B cell (primary cell): ENCODE measurements around the gene CFAP157. TPM values are rescaled to one million over a fixed set of nuclear protein-coding genes. Genes with fewer than 3 reads are reported as not detected.

Experiments used
- ATAC-seq: fragments of 200-7000 bp; cut with Tn5 transposase; one replicate; pipeline ENCODE4 v1.10.0; 2021; ENCODE audit warnings: low read depth, mild to moderate bottlenecking, moderate number of reproducible peaks, moderate library complexity
- CTCF ChIA-PET: fragments of 350-600 bp; sonication (Branson Sonifier 250); formaldehyde crosslinking; loops from one replicate; lab custom pipeline; 2021; ENCODE audit warnings: antibody characterized with exemption, inconsistent platforms; lab: Charles Lee
- POLR2A ChIA-PET: fragments of 350-600 bp; sonication (Branson Sonifier 250); formaldehyde crosslinking; loops from one replicate; lab custom pipeline; 2021; ENCODE audit warnings: antibody characterized with exemption; lab: Charles Lee
- DNase-seq: peaks from one replicate; pipeline ENCODE4 v3.0.0; 2013
- H2AFZ ChIP-seq: 2 replicates; pipeline ENCODE4 v1.6.1; 2012; ENCODE audit warnings: mild to moderate bottlenecking, low read depth, low read length; ENCODE audit not compliant: insufficient read depth, poor library complexity, severe bottlenecking
- H3K27ac ChIP-seq, 2 donors: 1 replicate in 1 of 2; 2 replicates in 1 of 2; pipeline ENCODE4 v1.5.1; 2012 to 2013; ENCODE audit warnings: low read length in 2 of 2, mild to moderate bottlenecking in 2 of 2, moderate library complexity in 1 of 2
- H3K27me3 ChIP-seq, 4 experiments: fragments of 200-600 bp in 1 of 4; sonication (generic) in 1 of 4; replicated peaks in 1 of 4; 1 replicate in 2 of 4; 2 replicates in 2 of 4; pipeline versions ENCODE4 v1.6.1 to v1.7.0; 2013 to 2016; ENCODE audit warnings: low read length in 3 of 4, mild to moderate bottlenecking in 2 of 4, mixed read lengths in 1 of 4, moderate library complexity in 1 of 4; ENCODE audit not compliant: insufficient read depth in 4 of 4, control insufficient read depth in 3 of 4; ENCODE audit errors: control extremely low read depth in 1 of 4
- H3K36me3 ChIP-seq, 2 experiments: replicated peaks in 1 of 2; 1 replicate in 1 of 2; 2 replicates in 1 of 2; pipeline versions ENCODE4 v1.6.1 to v1.7.1; 2013; ENCODE audit warnings: low read length in 1 of 2; ENCODE audit not compliant: insufficient read depth in 2 of 2, control insufficient read depth in 1 of 2; ENCODE audit errors: control extremely low read depth in 1 of 2, extremely low read depth in 1 of 2
- H3K4me1 ChIP-seq, 2 donors: fragments of 200-600 bp in 1 of 2; sonication (generic) in 1 of 2; 1 replicate in 1 of 2; 2 replicates in 1 of 2; pipeline versions ENCODE4 v1.5.1 to v1.6.1; 2013 to 2017; ENCODE audit warnings: low read length in 2 of 2; ENCODE audit not compliant: control insufficient read depth in 2 of 2, insufficient read depth in 2 of 2
- H3K4me2 ChIP-seq: replicated peaks from 2 replicates; pipeline ENCODE3; 2012; ENCODE audit warnings: mild to moderate bottlenecking, low read depth, low read length; ENCODE audit not compliant: poor library complexity, severe bottlenecking
- H3K4me3 ChIP-seq, 5 experiments: fragments of 200-600 bp in 1 of 5; sonication (generic) in 1 of 5; 1 replicate in 3 of 5; 2 replicates in 2 of 5; pipeline versions ENCODE4 v1.5.1 to v1.7.0; 2011 to 2016; ENCODE audit warnings: low read length in 4 of 5, mild to moderate bottlenecking in 4 of 5, low read depth in 2 of 5, control low read depth in 1 of 5, moderate library complexity in 1 of 5; ENCODE audit not compliant: insufficient read depth in 1 of 5; ENCODE audit errors: control extremely low read depth in 1 of 5, extremely low read depth in 1 of 5
- H3K79me2 ChIP-seq: fragments of 200-600 bp; sonication (generic); one replicate; pipeline ENCODE4 v1.6.0; 2016; ENCODE audit warnings: low read length; ENCODE audit not compliant: control insufficient read depth, insufficient read depth
- H3K9ac ChIP-seq: fragments of 200-600 bp; sonication (generic); 2 replicates; pipeline ENCODE4 v1.6.1; 2017; ENCODE audit warnings: mild to moderate bottlenecking, low read length, moderate library complexity
- H3K9me3 ChIP-seq, 3 donors: one replicate each; pipeline versions ENCODE4 v1.6.1 to v1.7.1; 2013; ENCODE audit warnings: low read length in 2 of 3; ENCODE audit not compliant: control insufficient read depth in 2 of 3, insufficient read depth in 1 of 3; ENCODE audit errors: control extremely low read depth in 1 of 3
- H4K20me1 ChIP-seq: 2 replicates; pipeline ENCODE4 v1.6.0; 2012; ENCODE audit warnings: mild to moderate bottlenecking, low read length; ENCODE audit not compliant: insufficient read depth, control insufficient read depth, poor library complexity, severe bottlenecking
- H3K27ac Mint-ChIP-seq: one replicate; pipeline ENCODE4 v1.8.0; 2021; ENCODE audit warnings: mixed read lengths
- H3K27me3 Mint-ChIP-seq: one replicate; pipeline ENCODE4 v1.8.0; 2021; ENCODE audit warnings: mixed read lengths
- H3K4me1 Mint-ChIP-seq: one replicate; pipeline ENCODE4 v1.8.0; 2021; ENCODE audit warnings: mixed read lengths
- H3K4me3 Mint-ChIP-seq: one replicate; pipeline ENCODE4 v1.8.0; 2021; ENCODE audit warnings: mixed read lengths
- H3K9me3 Mint-ChIP-seq: one replicate; pipeline ENCODE4 v1.8.0; 2022; ENCODE audit warnings: mixed read lengths; ENCODE audit not compliant: insufficient read depth
- EZH2 ChIP-seq: IDR thresholded peaks from 2 replicates; pipeline ENCODE4 v1.6.1; 2012; ENCODE audit warnings: borderline replicate concordance, low read depth, mild to moderate bottlenecking, moderate library complexity, low read length; ENCODE audit not compliant: insufficient read depth, poor library complexity, severe bottlenecking
- WGBS: methylation state at CpG from one replicate; pipeline ENCODE4 v1.1.5; 2013; ENCODE audit warnings: missing lambda C conversion rate; ENCODE audit not compliant: insufficient coverage; 5-methylcytosine and 5-hydroxymethylcytosine counted together
- intact Hi-C: fragments of 100-400 bp; cut with micrococcal nuclease; formaldehyde crosslinking; loops from one replicate; pipeline ENCODE4 v1.10.0; 2022
- polyA plus RNA-seq: library from polyadenylated mRNA; depleted of rRNA; stranded (reverse); fragments of >200 nt; gene quantifications from 2 replicates; pipeline ENCODE4 v1.2.3, GENCODE V29; 2012
- total RNA-seq, 2 donors: library from RNA; stranded (reverse); fragments of 120-200 nt in 1 of 2; gene quantifications; 1 replicate in 1 of 2; 2 replicates in 1 of 2; pipeline versions ENCODE4 v1.2.3 to v1.2.4, GENCODE V29; 2013 to 2022
- TF ChIP-seq, protein P1 (sequence below): fragments of 200-600 bp; IDR thresholded peaks from one replicate; pipeline ENCODE4 v1.8.0; 2022; ENCODE audit warnings: antibody characterized with exemption, mild to moderate bottlenecking

CFAP157 gene
- total and polyA plus RNA-seq, 2 donors (not counting 1 experiment from before 2014, with no cell fraction given), result 0.03 TPM; not detected in 1

DNA sequence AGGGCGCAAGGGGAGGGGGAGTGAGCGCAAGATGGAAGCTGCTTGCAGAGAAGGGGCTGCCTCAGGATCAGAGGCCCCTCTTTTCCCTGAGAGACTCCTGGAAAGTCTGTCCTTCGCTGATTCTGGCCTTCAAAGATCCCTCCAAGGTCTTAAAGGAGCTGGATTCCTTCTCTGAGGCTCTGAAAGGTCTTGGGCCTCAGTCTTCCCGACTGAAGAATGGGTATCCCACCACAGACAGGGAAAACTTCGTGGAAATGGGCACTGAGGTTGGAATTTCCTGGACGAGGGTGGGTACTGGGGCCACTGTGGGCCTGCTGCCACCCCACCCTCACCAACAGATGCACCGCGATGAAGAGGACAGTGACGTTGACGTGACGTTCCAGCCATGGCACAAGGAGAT, 5.6 kb downstream of the CFAP157 start:
- Histone ChIP-seq H3K79me2 (peaks cover 3% of the 10 kb centered on the region), H3K9ac (no peak overlapping the region), H3K4me3 (no peak overlapping the region), H3K9me3 (no peaks in the 10 kb centered on the region), H3K4me2 (no peak overlapping the region), H4K20me1 (no peaks in the 10 kb centered on the region), H3K36me3 (no peaks in the 10 kb centered on the region), H3K27ac (no peak overlapping the region), H3K27me3 (no peaks in the 10 kb centered on the region), H3K4me1 (peaks cover 9 to 16% of the 10 kb centered on the region in 2 donors), H2AFZ (no peak overlapping the region)
- ChIA-PET CTCF (no interaction called here), POLR2A (interaction anchor here (0.7 kb wide), 1 partner anchor 261 kb away, joined by 3 read pairs; the partner anchor contains the start of genes LRSAM1 and RPL12)
- Mint-ChIP-seq H3K9me3 (no peaks in the 10 kb centered on the region), H3K4me3 (peak overlapping the region; percentile 47), H3K4me1 (peaks cover 24% of the 10 kb centered on the region), H3K27me3 (no peaks in the 10 kb centered on the region), H3K27ac (no peak overlapping the region)
- WGBS, result 98% methylated on average over 9 of the region's 11 CpGs
- intact Hi-C loops, result no loop called here
- no peak for ATAC-seq
- DNase-seq, result no peak
- TF ChIP-seq, protein P1, sequence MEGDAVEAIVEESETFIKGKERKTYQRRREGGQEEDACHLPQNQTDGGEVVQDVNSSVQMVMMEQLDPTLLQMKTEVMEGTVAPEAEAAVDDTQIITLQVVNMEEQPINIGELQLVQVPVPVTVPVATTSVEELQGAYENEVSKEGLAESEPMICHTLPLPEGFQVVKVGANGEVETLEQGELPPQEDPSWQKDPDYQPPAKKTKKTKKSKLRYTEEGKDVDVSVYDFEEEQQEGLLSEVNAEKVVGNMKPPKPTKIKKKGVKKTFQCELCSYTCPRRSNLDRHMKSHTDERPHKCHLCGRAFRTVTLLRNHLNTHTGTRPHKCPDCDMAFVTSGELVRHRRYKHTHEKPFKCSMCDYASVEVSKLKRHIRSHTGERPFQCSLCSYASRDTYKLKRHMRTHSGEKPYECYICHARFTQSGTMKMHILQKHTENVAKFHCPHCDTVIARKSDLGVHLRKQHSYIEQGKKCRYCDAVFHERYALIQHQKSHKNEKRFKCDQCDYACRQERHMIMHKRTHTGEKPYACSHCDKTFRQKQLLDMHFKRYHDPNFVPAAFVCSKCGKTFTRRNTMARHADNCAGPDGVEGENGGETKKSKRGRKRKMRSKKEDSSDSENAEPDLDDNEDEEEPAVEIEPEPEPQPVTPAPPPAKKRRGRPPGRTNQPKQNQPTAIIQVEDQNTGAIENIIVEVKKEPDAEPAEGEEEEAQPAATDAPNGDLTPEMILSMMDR, result no peak
- TF ChIP-seq EZH2, result no peak

DNA sequence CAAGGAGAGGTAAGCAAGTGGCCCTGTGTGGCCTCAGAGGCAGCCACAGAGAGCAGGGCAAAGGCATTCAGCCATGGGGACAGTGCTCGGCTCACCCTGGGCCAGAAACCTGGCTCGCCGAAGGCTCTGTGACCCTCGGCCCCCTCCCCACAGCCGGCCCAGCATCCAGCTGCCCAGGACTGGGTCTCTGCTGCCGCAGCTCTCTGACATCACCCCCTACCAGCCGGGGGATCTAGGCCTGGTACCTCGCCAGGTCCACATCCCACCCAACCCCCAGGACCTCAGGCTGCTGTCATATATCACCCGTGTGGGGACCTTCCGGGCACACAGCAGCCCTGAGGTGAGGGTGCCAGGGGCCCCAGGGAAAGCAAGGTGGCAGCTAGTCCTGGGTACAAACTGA, 6.1 kb downstream of the CFAP157 start:
- no peaks in the 10 kb centered on the region for H3K27me3 ChIP-seq
- Mint-ChIP-seq H3K27me3 (no peaks in the 10 kb centered on the region), H3K9me3 (no peaks in the 10 kb centered on the region), H3K4me3 (peak overlapping the region; percentile 47), H3K4me1 (peaks cover 21% of the 10 kb centered on the region), H3K27ac (no peak overlapping the region)
- H3K4me3 ChIP-seq, result no peak overlapping the region
- no peak overlapping the region for H3K4me2 ChIP-seq
- H3K36me3 ChIP-seq, result no peaks in the 10 kb centered on the region
- ChIA-PET POLR2A (no interaction called here), CTCF (no interaction called here)
- H3K9ac ChIP-seq, result no peak overlapping the region
- no peak overlapping the region for H2AFZ ChIP-seq
- H3K4me1 ChIP-seq, result peaks cover 9 to 16% of the 10 kb centered on the region in 2 donors
- intact Hi-C loops, result no loop called here
- H3K27ac ChIP-seq, result no peak overlapping the region
- peaks cover 3% of the 10 kb centered on the region for H3K79me2 ChIP-seq
- ATAC-seq, result no peak
- WGBS, result 98% methylated on average over 9 of the region's 10 CpGs
- no peaks in the 10 kb centered on the region for H4K20me1 ChIP-seq
- no peak for TF ChIP-seq EZH2
- TF ChIP-seq, protein P1, result no peak
- no peaks in the 10 kb centered on the region for H3K9me3 ChIP-seq
- no peak for DNase-seq
